ENCODE results near the gene AKAP17A.
"Not testable (repeated sequence)": the region's sequence is repeated elsewhere in the genome, so short reads cannot be mapped to it uniquely, and the experiment has no call there.

Gene AKAP17A

GRCh38 chrX:1591102-1591862 is at the start of gene AKAP17A:
TSS of gene AKAP17A (plus strand) at chrX:1591604. CDS start at chrX:1593463, 1,859 bp downstream.
- DNase-seq: peak; percentile 99

GRCh38 chrX:1542994-1543725 is 48.2 kb upstream of the AKAP17A start:
- no peak for DNase-seq

- peak; percentile 18 for DNase-seq
These were observed 45.5 kb upstream of the AKAP17A start for GRCh38 chrX:1545776-1546408.

DNA sequence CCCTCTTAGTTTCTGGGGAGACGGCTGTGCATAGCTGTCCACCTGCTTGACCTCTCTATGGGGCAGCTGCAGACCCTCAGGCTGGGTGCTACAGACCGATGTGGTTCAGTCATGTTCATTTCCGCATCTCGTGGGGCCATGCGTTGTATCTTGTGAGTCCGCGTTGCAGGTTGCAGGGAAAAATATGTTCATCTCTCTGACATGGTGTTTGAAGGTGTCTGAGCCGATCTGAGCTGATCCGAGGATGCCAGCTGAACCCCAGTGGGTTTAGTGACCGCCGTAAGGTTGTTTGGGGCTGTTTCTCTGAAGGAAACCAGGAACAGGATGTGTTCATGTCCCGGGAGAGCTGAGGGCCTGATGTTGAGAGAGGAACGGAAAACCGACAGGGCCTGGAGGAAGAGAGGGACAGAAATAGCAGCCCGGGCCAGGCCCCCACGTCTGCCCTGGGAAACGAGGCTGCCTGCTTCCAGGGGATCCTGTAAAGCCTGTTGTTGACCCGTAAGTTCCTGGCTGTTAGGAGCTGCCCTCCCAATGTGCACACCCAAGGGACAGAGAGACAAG is 44.6 kb upstream of the AKAP17A start:
- no peak for DNase-seq

DNA sequence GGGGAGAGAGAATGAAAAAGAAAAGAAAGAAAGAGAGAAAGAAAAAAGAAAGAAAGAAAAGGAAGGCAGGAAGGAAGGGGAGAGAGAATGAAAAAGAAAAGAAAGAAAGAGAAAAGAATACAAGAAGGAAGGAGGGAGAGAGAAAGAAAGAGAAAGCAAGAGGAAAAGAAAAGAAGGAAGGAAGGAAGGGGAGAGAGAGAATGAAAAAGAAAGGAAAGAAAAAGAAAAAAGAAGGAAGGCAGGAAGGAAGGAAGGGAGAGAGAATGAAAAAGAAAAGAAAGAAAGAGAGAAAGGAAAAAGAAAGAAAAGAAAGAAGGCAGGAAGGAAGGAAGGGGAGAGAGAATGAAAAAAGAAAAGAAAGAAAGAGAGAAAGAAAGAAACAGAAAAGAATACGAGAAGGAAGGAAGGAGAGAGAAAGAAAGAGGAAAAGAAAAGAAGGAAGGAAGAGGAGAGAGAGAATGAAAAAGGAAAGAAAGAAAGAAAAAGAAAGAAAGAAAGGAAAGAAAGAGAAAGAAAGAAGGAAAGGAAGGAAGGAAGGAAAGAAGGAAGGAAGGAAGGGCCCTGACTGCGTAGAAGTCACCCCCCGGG is 39.4 kb upstream of the AKAP17A start:
- DNase-seq: no peak

DNA sequence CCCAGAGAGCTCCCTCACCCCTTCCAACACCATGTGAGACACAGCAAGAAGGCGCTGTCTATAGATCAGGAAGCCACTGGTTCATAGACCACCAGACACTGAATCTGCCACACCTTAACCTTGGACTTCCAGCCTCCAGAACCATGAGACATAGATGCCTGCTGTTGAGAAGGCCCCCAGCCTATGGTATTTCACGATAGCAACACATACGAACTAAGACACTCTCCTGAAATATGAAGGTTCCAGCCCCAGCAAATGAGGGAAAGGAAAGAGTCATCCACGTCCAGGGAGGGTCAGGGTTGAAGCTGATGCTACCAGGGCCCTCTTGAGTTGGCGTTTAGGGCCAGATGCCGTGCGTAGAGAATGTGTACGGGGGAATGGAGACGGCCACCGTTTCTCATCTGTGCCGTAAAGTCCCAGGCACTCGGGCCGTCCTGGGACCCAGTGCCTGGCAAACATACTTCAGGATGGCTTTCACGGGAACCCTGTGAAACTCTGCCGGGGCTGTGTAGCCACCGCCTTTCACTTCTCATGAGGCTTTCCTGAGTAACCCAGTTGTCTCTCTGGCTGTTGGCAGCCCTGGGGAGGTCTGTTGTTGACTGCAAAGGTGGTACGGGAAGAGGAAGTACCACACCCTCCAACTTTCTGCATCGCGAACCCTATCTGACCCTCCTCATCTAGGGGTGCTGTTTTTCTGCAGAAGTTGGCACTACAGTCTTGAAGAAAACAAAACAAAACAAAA is 36.8 kb upstream of the AKAP17A start:
- no peak for DNase-seq

- no peak for DNase-seq
These were observed 36.0 kb upstream of the AKAP17A start for GRCh38 chrX:1555370-1555769.

DNA sequence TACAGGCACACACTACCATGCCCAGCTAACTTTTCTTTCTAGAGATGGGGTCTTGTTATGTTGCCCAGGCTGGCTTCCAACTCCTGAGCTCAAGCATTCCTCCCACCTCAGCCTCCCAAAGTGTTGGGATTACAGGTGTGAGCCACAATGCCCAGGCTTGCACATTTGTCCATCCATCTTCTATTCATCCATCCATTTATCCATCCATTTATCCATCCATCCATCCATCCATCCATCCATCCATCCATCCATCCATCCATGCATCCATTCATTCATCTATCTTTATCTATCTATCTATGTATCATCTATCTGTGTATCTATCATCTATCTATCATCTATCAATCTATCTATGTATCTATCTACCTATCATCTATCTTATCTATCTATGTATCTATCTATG is 34.0 kb upstream of the AKAP17A start:
- not testable (repeated sequence) for DNase-seq

DNA sequence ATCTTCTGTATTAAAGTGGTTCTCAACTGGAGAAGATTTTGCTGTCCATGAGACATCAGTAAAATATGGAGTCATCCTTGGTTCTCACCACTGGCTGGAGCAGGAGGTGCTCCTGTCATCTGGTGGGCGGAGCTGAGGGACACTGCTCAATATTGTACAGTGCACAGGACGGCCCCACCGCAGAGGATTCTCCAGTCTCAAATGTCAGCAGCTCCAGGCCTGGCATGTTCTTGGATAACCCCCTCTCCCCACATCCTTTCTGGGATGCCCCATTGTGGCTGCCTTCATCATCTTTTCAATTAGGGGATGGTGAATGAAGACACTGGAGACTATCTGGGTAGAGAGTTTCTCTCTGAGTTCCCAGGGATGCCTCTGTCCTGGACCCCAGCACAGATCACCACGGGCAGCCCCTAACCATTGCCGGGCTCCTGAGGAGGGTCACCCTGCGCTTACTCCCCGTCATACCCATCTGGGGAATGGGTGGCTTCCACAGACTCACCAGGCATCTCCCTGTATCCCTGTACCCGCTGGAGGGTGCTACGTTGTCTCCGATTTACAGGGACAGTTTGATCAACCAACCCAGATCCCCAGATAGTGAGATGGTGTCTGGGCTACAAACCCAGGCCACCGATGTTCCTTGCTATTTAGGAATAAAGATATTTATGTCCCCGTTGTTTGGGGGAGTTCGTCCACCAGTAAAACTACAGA is 32.5 kb upstream of the AKAP17A start:
- DNase-seq: no peak

DNA sequence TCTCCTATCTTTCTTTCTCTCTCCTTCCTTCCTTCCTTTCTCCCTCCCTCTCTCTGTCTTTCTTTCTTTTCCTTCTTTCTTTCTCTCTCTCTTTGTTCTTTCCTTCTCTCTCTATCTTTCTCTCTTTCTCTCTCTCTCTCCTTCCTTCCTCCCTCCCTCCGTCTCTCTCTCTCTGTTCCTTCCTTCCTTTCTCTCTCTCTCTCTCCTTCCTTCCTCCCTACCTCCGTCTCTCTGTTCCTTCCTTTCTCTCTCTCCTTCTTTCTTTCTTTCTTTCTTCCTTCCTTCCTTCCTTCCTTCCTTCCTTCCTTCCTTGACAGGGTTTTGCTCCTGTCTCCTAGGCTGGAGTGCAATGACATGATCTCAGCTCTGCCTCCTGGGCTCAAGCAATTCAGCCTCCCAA is 30.2 kb upstream of the AKAP17A start:
- DNase-seq: no peak

GRCh38 chrX:1564077-1564476 is 27.3 kb upstream of the AKAP17A start:
- DNase-seq: not testable (repeated sequence)

DNA sequence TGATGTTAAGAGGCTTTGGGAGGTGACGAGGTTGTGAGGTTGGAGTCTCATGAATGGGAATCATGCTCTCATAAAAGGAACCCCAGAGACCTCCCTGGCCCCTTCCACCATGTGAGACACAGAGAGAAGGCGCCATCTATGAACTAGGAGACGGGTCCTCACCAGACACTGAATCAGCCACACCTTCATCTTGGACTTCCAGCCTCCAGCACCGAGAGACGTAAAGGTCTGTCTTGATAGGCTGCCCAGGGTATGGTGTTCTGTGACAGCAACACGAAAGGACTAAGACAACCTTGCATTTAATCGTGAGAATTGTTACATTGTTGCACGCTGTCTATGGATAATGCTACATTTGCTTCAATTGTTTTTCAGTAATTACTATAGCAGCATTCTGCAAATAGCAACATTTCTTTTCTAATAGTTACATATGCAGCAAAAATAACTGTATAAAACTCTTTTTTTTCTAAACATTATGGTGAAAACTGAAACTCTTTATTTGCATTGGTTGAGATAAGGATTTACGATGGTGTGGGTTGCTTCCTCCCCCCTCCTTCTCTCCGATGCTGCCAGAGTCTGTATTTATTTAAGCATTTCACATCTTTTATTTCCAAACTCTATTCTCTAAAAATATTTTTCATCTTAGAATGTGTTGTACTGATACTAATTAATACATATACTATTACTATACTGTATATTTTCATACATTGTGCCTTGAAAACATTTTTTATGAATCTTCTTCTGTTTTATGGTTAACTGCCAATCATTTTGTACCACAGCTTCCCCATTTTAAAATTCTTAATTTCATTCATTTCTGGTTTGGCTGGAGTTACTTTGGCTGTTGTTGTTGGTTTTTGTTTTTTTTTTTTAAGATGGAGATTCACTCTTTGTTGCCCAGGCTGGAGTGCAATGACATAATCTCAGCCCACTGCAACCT is 26.4 kb upstream of the AKAP17A start:
- no peak for DNase-seq

- DNase-seq: not testable (repeated sequence)
These were observed 17.2 kb upstream of the AKAP17A start for GRCh38 chrX:1574181-1574580.

DNA sequence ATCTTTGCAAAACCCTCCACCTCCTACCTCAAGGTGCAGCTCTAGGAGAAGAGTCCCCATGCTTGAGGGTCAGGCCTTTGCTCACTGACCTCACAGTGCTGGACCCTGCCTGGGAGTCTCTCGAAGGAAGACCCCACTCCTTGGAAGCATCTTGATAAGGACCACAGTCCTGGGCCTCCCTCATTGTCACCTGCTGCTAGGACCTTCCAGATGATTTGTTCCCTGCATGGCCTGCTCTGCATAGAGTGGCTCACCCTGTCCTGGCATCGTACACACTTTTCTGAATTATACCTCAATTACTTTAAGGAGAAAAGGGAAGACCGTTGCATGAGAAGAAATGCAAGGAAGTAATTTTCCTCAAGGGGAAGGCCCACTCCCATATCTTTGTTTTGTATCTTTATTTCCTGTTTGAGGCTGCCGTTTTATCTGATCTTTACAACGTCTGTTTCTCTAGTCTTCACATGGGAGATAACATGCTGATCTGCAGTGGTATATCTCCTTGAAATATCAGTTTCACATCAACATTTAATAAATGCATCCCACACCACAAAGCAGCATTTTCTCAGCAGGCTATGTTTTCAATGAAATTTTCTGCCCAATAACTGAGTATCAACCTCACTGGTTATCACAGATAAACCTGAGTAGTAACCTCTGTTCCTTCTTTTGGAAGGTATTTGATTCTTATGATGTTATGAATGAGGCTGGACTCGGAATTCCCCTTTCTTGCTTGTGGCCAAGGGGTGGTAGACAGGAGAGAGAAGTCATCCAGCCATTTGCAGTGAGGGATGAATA is 15.0 kb upstream of the AKAP17A start:
- DNase-seq: no peak

- DNase-seq: no peak
These were observed 13.6 kb upstream of the AKAP17A start for GRCh38 chrX:1577845-1578244.

- no peak for DNase-seq
These were observed 12.8 kb upstream of the AKAP17A start for GRCh38 chrX:1578511-1579173.

- peak; percentile 82 for DNase-seq
These were observed 10.3 kb upstream of the AKAP17A start for GRCh38 chrX:1581132-1581531.

- DNase-seq: peak; percentile 69
These were observed 8.5 kb upstream of the AKAP17A start for GRCh38 chrX:1582686-1583437.
